ENCODE data around the gene APPL1.

DNA sequence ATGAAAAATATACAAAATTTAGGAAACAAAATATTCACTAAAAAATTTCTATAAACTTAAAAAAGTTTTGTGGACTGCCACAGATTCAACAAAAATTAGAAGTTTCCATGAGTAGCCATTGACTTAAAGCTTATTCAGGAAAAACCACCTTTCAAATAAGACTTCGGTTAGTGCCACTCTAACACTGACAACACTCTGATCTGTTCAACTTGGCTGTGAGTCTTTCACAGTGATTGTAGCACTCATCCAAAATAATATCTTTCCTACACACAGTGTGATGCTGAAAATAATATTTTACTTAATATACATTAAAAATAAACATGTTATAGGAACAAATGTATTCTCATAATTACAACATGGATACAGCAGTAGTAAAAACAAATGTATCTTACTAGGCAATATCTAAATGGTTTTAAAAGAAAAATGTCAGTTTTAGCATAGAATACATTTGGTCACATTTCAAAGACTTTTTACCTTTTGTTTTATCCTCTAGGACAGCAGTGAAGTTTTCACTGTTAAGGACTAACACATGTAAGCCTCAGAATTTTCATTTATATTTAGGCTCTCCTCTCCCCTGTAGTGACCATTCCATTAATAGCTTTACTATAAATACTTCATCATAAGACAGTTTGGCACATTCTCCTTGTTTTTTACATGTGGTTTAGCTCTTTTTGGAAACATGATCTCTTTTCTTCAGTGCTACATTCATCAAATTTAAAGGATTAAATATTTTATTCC is 64.8 kb downstream of the APPL1 start, which contains the start of gene ASB14:
- TF ChIP-seq, protein P1, sequence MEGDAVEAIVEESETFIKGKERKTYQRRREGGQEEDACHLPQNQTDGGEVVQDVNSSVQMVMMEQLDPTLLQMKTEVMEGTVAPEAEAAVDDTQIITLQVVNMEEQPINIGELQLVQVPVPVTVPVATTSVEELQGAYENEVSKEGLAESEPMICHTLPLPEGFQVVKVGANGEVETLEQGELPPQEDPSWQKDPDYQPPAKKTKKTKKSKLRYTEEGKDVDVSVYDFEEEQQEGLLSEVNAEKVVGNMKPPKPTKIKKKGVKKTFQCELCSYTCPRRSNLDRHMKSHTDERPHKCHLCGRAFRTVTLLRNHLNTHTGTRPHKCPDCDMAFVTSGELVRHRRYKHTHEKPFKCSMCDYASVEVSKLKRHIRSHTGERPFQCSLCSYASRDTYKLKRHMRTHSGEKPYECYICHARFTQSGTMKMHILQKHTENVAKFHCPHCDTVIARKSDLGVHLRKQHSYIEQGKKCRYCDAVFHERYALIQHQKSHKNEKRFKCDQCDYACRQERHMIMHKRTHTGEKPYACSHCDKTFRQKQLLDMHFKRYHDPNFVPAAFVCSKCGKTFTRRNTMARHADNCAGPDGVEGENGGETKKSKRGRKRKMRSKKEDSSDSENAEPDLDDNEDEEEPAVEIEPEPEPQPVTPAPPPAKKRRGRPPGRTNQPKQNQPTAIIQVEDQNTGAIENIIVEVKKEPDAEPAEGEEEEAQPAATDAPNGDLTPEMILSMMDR (IDR thresholded peaks at IDR 0.05; ENCODE audit: low read depth, low read length, poor library complexity, severe bottlenecking), result no peak
- TF ChIP-seq EZH2phosphoT487 (IDR thresholded peaks at IDR 0.05; ENCODE audit: borderline replicate concordance, low read length), result no peak

Data from DOHH2 (cell line).